Measurements from ENCODE around the gene SORBS1. TPM values are rescaled to one million over a fixed set of nuclear protein-coding genes. Genes with fewer than 3 reads are reported as not detected.
A peak's percentile ranks its signal among the peaks of the same experiment; 100 is the strongest.

The SORBS1 gene
- total RNA-seq, 1 donor from 2014 or later, result 697 TPM

DNA sequence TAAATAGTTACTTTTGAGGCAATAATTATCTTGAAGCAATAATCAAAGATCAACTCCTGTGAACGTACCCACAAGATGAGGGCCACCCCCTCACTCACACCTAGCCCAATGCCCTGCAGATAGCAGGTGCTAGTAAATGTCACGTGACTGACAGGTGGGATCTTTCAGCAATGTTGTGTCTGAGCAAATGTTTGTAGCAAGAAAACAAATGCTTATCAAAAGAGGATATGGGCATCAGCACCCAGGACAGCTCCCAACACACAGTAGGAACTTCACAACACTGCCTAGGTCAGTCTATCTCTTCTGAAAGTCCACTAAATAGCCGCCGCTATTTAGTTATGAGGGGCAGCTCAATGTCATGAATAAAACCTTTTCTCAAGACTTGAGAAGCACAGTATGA, 149.5 kb downstream of the SORBS1 start:
- intact Hi-C loops (cut with DNase I), result no loop called here
- ATAC-seq (ENCODE audit: poor library complexity), result no peak
- no peak for DNase-seq

DNA sequence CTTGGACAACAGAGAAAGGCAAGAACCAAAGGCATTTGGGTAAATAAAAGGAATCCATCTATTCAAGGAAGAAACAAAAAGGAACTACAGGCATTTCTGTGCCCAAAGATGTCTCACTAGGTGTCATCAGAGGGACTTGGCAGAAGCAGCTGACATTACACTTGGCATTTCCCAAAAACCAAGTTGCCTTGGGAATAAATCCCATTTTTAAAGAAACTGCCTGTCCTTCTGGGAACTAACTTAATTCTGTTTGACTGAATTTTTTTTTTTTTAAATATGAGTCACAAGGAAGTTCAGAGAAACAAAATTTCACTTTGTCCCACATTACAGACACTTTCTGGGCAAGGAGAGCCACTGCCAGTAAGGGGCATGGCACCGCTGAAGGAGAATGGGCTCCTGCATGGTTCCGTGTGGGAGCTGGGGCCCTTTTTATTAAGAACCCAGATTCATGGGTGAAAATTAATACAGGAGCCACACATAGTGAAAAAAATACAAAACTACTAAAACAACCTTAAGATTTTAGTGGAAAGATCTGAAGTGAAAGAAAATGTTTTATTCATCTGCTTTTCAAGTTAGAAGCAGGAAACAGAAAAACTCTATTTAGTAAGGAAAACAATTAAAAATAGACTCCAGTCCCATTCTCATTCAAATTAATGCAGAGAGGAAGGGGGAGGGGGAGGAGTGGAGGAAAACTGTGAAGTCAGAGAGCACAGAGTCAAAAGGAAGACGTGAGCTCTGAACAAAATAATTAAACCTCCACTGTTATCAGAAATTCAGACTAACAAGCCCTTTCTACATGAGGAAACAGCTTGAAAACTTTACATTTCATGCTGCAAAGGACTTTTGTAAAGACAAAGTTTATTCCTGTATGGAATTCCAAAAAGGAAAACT, 151.9 kb downstream of the SORBS1 start:
- DNase-seq, result no peak
- ATAC-seq (ENCODE audit: poor library complexity), result no peak
- intact Hi-C loops (cut with DNase I), result no loop called here

GRCh38 chr10:95408148-95408960, 152.8 kb downstream of the SORBS1 start:
- intact Hi-C loops (cut with DNase I), result no loop called here
- ATAC-seq (ENCODE audit: poor library complexity), result no peak
- no peak for DNase-seq

DNA sequence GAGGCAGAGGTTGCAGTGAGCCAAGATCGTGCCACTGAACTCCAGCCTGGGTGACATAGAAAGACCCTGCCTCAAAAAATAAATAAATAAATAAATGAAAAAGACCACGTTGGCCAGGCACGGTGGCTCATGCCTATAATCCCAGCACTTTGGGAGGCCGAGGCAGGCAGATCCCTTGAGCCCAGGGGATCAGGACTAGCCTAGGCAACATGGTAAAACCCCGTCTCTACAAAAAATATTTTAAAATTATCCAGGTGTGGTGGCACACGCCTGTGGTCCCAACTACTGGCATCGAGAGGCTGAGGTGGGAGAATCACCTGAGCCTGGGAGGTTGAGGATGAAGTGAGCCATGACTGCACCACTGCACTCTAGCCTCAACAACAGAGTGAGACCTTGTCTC, 153.6 kb downstream of the SORBS1 start:
- no peak for ATAC-seq (ENCODE audit: poor library complexity)
- intact Hi-C loops (cut with DNase I), result no loop called here
- no peak for DNase-seq

DNA sequence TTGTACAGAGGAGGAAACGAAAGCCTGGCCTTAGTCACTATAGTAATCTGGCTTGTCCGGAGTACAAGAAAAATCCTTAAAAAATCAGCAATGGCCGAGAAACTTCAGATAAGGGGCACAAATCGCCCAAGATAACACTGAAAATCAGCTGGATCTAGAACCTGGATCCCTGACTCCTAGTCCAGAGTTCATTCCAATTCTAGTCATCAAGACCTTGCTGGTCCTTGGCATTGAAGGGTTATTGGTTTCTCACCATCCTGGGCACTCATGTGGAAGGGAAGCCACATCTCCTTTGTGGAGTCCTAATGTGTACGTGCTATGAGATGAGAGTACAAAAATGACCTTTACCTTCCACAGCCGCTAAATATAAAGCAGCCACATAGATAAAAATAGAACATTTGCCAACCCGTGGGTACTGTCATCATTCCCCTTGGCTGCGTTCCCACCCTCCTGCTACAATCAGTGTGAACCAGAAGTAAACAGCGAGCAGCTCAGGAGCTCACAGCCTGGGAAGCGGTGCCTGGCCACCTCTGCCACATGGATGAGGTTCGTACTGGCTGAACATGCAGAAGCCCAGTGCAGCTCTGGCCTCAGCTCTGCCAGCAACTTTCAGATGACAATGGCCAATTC, 154.4 kb downstream of the SORBS1 start:
- DNase-seq, result peak; percentile 87
- intact Hi-C loops (cut with DNase I), result no loop called here
- ATAC-seq (ENCODE audit: poor library complexity), result peak; percentile 70

DNA sequence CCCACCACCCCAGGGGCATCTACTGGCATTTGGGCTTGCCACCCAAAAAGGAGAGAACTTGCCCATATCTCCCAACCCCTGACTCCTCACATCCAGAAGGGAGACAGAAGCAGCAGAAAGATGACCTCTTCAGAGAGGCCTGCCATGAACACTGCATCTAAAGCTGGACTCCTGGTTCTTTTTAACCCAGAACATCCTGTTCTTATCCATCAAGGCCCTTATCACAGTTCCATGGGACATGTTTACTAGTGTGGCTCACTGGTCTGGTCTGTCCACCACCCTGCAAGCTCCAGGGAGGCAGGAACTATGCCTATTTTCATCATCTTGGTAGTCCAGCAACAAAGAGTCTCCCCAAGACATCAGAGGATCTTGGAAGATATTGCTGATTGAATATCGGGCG, 155.5 kb downstream of the SORBS1 start:
- peak; percentile 8 for ATAC-seq (ENCODE audit: poor library complexity)
- DNase-seq, result no peak
- intact Hi-C loops (cut with DNase I), result no loop called here

DNA sequence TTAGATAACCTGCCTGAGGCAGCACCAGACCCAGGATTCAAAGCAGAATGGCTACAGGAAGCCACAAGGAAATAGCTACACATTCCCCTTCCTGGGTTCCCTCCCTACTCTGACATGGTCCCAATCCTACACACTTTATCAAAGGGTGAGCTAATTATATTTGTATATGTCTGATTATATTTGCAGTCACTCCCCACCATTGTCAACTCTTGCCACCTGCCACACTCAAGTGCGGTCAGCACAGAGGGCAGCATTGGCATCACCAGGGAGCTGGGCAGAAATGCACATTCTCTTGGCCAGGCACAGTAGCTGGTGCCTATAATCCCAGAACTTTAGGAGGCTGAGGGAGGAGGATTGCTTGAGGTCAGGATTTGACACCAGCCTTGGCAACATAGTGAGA, 156.3 kb downstream of the SORBS1 start:
- DNase-seq (no peak), ATAC-seq (ENCODE audit: poor library complexity) (no peak)
- intact Hi-C loops (cut with DNase I), result no loop called here

DNA sequence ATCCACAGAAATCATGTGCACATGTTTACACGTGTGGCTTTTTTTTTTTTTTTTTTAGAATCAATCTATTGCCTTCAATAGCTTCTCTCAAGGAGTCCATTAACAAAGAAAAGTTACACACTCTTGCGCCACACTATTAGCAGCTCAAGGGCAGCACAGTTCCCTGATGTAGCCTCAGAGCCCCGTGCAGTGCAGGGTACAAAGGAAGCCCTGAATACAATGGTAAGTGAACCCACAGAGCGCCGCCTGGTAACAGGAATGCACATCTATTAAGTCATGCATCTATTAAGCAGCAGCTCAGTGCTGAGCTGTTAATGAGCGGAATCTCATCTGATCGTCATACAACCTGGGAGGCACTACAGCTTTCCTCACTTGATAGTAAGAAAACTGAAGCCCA, 156.7 kb downstream of the SORBS1 start:
- intact Hi-C loops (cut with DNase I), result no loop called here
- DNase-seq (no peak), ATAC-seq (ENCODE audit: poor library complexity) (peak; percentile 41)

DNA sequence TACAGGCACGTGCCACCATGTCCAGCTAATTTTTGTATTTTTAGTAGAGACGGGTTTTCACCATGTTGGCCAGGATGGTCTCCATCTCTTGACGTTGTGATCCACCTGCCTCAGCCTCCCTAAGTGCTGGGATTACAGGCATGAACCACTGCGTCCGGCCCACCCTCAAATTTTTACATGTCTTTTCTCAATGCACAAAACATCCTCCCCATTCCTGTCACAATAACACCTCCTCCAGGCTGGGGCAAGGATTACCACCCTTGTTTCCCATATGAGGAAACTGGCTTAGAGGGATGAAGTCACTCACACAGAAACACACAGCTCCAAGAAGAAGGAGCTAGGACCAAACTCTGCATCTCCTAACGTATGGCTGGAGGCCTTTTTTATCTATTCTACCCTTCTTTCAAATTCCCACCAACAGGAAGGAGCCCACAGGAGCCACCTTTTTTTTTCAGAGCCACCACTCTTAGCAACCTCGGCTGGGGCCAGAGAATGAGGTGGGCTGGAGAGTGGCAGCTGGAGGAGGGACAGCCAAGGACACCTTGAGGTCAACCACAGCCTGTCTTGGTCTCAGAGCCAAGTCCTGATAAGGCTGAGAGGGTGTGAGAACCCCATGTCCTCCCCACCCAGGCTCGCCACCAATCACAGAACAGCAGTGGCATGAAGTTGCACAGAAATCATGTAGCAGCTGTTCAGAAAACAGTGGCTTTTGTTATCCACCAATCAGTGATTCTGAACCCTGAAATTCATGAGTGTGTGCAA, 157.3 kb downstream of the SORBS1 start:
- ATAC-seq (ENCODE audit: poor library complexity), result peak; percentile 76
- intact Hi-C loops (cut with DNase I), result no loop called here
- peak; percentile 77 for DNase-seq

- intact Hi-C loops (cut with DNase I), result no loop called here
- no peak for ATAC-seq (ENCODE audit: poor library complexity)
- DNase-seq, result no peak
Observed at GRCh38 chr10:95401704-95402469, 159.3 kb downstream of the SORBS1 start.

DNA sequence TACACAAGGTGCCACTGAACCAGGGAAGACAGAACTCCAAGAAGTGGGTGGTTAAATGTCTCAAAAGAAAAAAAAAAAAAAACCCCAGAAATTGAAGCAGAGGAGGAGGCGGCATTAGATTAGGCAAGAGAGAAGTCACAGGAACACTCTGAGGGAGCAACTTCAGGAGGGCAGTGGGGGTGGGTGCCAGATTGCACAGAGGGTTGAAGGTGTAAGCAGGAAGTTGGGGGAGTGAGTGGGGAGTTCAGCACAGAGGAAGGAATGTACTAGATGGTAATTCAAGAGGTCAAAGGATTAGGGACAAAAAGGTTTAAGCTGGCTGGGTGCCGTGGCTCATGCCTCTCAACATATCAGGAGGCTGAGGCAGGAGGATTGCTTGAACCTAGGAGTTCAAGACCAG, 160.4 kb downstream of the SORBS1 start:
- ATAC-seq (ENCODE audit: poor library complexity), result no peak
- no peak for DNase-seq
- intact Hi-C loops (cut with DNase I), result no loop called here

DNA sequence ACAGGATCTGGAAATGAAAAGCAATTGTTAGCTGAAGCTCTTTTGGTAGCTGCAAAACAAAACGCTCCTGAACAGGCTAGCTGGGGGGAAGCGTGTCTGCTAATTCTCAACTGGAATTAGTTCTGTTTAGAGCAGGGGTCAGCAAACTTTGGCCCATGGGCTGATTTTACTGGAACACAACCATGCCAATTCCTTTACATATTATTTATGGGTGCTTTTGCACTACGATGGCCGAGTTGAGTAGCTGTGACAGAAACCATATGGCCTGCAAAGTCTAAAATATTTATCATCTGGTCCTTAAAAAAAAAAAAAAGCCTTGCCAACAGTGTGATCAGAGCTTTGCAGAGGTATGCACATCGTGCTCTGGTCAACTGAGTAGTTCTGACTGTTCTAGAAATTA, 162.0 kb downstream of the SORBS1 start:
- no peak for ATAC-seq (ENCODE audit: poor library complexity)
- intact Hi-C loops (cut with DNase I), result no loop called here
- no peak for DNase-seq

DNA sequence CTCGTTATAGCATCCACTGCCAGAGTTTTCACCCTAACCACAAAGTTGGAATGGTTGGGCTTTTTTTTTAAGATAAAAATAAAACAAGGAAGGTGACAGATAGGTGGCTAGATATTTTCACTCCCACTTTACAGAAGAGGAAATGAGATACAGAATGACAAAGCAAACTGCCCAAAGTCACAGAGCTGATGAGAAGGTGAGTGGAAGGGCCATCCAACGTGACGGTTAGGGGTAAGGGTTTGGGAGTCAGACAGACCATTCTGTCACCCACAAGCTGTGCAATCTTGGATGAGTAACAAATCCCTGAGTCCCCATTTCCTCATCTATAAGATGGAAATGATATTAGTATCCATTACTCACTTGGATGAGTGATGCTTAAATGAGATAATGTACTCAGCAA, 163.4 kb downstream of the SORBS1 start:
- intact Hi-C loops (cut with DNase I), result no loop called here

GRCh38 chr10:95395947-95396449, 165.2 kb downstream of the SORBS1 start:
- intact Hi-C loops (cut with DNase I), result no loop called here

More for the DNA sequence above, 163.4 kb downstream of the SORBS1 start:
- ATAC-seq (ENCODE audit: poor library complexity) (no peak), DNase-seq (no peak)

DNA sequence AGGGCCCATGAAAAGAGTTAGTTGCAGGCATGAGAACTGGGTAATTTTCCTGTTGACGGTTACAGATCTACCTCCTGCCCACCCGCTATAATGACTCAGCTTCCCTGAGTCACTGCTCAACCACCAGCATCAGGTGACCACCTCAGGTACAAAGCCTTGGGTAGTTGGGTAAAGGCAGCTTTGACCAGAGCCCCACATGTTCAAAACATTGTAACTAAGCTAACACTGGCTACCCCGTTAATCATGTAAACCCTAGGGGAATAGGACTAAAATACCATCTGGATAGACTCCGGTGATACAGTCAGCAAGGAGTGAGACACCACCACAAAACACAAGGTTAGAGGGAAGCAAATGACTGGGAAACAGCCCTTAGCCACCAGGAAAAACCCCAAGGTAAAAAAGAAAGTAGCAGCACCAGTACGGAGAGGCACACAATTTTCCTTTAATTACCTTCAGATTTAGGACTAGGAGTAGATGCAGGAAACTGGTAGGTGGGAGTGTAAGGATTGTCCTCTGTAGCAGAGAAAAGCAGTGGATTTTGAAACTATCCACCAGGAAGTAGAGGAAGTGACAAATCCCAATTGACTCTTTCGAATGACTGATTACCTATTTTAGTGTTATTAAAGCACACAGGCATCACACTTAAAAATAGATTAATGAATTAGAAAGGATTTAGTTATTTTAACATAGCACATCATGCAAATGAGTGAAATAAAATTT, 166.8 kb downstream of the SORBS1 start:
- no peak for DNase-seq
- intact Hi-C loops (cut with DNase I), result no loop called here
- ATAC-seq (ENCODE audit: poor library complexity), result no peak

More at GRCh38 chr10:95395947-95396449, 165.2 kb downstream of the SORBS1 start:
- DNase-seq, result peak; percentile 79
- peak; percentile 68 for ATAC-seq (ENCODE audit: poor library complexity)

DNA sequence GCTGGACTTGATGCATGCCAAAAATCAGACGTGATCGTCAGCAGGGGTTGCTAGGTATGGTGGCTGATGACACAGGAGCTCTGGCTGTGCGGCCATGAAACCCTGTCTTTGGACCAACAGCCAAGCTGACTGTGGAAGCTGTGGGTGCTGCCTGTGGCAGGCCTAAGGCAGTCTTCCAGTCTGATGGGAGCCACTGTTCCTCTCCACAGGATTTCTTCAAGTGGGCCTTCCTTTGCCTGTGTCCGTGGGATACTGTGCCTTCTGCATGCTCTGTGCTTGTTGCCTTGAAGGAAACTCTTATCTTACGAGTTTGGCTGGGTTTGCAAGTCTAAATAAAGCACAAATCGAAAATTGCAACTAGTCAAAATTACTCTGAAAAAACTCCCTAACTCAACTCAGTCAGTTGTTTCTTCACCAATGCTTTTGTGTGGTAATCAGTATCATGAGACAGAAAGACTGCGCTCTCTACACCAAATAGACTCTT, 168.4 kb downstream of the SORBS1 start:
- intact Hi-C loops (cut with DNase I), result no loop called here
- ATAC-seq (ENCODE audit: poor library complexity) (no peak), DNase-seq (no peak)

GRCh38 chr10:95392217-95392584, 169.0 kb downstream of the SORBS1 start:
- ATAC-seq (ENCODE audit: poor library complexity) (no peak), DNase-seq (no peak)
- intact Hi-C loops (cut with DNase I), result no loop called here

Measured in Right ventricle myocardium superior (tissue), 1 donor.